Measurements from ENCODE around the gene KLK11.

DNA sequence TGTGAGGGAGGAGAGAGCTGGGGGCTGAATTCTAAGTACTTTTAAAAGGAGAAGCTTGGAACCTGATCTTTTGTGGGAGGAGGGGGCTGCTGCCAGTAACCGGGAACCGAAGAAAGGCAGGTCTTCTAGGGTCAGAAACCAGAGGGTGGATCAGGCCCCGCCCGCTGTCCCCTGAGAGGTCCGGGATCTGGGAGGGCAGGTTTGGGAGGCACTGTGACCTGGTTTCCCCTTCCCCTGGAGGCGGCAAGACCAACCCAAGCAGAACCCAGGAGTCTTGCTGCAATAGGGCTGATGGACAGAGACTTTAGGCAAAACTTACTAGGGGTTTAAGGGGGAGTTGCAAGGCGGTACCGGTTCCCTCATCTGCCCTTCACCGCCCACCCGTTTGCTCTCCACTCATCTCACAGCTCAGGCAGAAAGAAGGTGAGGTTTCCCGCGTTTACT is 24.3 kb downstream of the KLK11 start:
- TF ChIP-seq, protein P1, sequence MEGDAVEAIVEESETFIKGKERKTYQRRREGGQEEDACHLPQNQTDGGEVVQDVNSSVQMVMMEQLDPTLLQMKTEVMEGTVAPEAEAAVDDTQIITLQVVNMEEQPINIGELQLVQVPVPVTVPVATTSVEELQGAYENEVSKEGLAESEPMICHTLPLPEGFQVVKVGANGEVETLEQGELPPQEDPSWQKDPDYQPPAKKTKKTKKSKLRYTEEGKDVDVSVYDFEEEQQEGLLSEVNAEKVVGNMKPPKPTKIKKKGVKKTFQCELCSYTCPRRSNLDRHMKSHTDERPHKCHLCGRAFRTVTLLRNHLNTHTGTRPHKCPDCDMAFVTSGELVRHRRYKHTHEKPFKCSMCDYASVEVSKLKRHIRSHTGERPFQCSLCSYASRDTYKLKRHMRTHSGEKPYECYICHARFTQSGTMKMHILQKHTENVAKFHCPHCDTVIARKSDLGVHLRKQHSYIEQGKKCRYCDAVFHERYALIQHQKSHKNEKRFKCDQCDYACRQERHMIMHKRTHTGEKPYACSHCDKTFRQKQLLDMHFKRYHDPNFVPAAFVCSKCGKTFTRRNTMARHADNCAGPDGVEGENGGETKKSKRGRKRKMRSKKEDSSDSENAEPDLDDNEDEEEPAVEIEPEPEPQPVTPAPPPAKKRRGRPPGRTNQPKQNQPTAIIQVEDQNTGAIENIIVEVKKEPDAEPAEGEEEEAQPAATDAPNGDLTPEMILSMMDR (IDR thresholded peaks at IDR 0.05; ENCODE audit: low read length), result no peak
- TF ChIP-seq EZH2phosphoT487 (IDR thresholded peaks at IDR 0.05; ENCODE audit: low read length), result no peak

Measured in MM.1S (cell line).